Endothelial cell of umbilical vein (primary cell): ENCODE measurements around the gene GSDMA. TPM values are rescaled to one million over a fixed set of nuclear protein-coding genes. Genes with fewer than 3 reads are reported as not detected.

Experiments
- BruUV-seq: library from RNA; stranded (reverse); fragments of 400-500 nt; replicated peaks from 2 replicates; lab custom pipeline; 2021; lab: Mats Ljungman, UMichigan
- CTCF ChIA-PET: fragments of 300-600, 350-600 bp; sonication (Branson Sonifier 250); formaldehyde crosslinking; loops from one replicate; lab custom pipeline; 2021; ENCODE audit warnings: antibody characterized with exemption, inconsistent platforms; lab: Charles Lee
- POLR2A ChIA-PET: fragments of 300-600, 350-600 bp; sonication (Branson Sonifier 250); formaldehyde crosslinking; loops from one replicate; lab custom pipeline; 2021; ENCODE audit warnings: antibody characterized with exemption, inconsistent platforms; lab: Charles Lee
- DNase-seq: peaks from one replicate; pipeline ENCODE4 v3.0.0-alpha.2; 2011; ENCODE audit warnings: low read depth, low spot score
- FAIRE-seq: peaks from 2 replicates; lab custom pipeline; 2011; peaks lifted over from hg19 to GRCh38; lab: Jason Lieb, UNC
- H2AFZ ChIP-seq: 2 replicates; pipeline ENCODE4 v1.6.0; 2012; ENCODE audit warnings: low read depth, low read length, control low read depth, inconsistent platforms
- H3K27ac ChIP-seq: 2 replicates; pipeline ENCODE4 v1.5.1; 2011; ENCODE audit warnings: low read depth, mild to moderate bottlenecking, control low read depth, low read length, moderate library complexity; ENCODE audit not compliant: insufficient read depth
- H3K27me3 ChIP-seq, 2 experiments: 2 replicates each; pipeline versions ENCODE4 v1.6.0 to v1.6.1; 2011; ENCODE audit warnings: low read length in 2 of 2, mixed read lengths in 1 of 2; ENCODE audit not compliant: control insufficient read depth in 2 of 2, insufficient read depth in 2 of 2
- H3K36me3 ChIP-seq, 2 experiments: 2 replicates in 1 of 2; 3 replicates in 1 of 2; pipeline ENCODE4 v1.5.1; 2011; ENCODE audit warnings: low read length in 2 of 2, mild to moderate bottlenecking in 1 of 2, moderate library complexity in 1 of 2; ENCODE audit not compliant: control insufficient read depth in 2 of 2, insufficient read depth in 2 of 2; ENCODE audit errors: extremely low read depth in 1 of 2
- H3K4me1 ChIP-seq: 3 replicates; pipeline ENCODE4 v1.5.1; 2011; ENCODE audit warnings: mild to moderate bottlenecking, low read length; ENCODE audit not compliant: control insufficient read depth, insufficient read depth; ENCODE audit errors: extremely low read depth
- H3K4me2 ChIP-seq: 2 replicates; pipeline ENCODE4 v1.6.1; 2011; ENCODE audit warnings: low read length, control low read depth, mixed read lengths; ENCODE audit not compliant: insufficient read depth
- H3K4me3 ChIP-seq, 3 experiments: fragments of 200-600 bp in 1 of 3; sonication (generic), shearing (Covaris generic) in 1 of 3; replicated peaks in 1 of 3; 2 replicates each; pipeline ENCODE4 v1.5.1; 2011 to 2016; ENCODE audit warnings: control low read depth in 3 of 3, low read length in 3 of 3, mild to moderate bottlenecking in 2 of 3, inconsistent platforms in 1 of 3, low read depth in 1 of 3, moderate library complexity in 1 of 3; ENCODE audit not compliant: insufficient read depth in 1 of 3
- H3K79me2 ChIP-seq: 2 replicates; pipeline ENCODE4 v1.6.0; 2012; ENCODE audit warnings: low read length, inconsistent platforms; ENCODE audit not compliant: control insufficient read depth, insufficient read depth
- H3K9ac ChIP-seq: replicated peaks from 2 replicates; pipeline ENCODE3; 2011; ENCODE audit warnings: low read length, control low read depth; ENCODE audit not compliant: insufficient read depth; ENCODE audit errors: extremely low read depth
- H3K9me1 ChIP-seq: replicated peaks from 3 replicates; pipeline ENCODE4 v1.6.0; 2011; ENCODE audit warnings: mild to moderate bottlenecking, low read length; ENCODE audit not compliant: control insufficient read depth, insufficient read depth; ENCODE audit errors: extremely low read depth
- H3K9me3 ChIP-seq: replicated peaks from 2 replicates; pipeline ENCODE4 v1.5.1; 2012; ENCODE audit warnings: low read length, inconsistent platforms; ENCODE audit not compliant: control insufficient read depth, insufficient read depth
- H4K20me1 ChIP-seq: replicated peaks from 2 replicates; pipeline ENCODE3; 2011; ENCODE audit warnings: mild to moderate bottlenecking, low read length; ENCODE audit not compliant: control insufficient read depth, insufficient read depth; ENCODE audit errors: extremely low read depth
- FOS ChIP-seq: IDR thresholded peaks from 2 replicates; pipeline ENCODE4 v1.6.1; 2011; ENCODE audit warnings: mild to moderate bottlenecking, low read length, moderate library complexity, borderline replicate concordance; ENCODE audit not compliant: insufficient read depth
- JUN ChIP-seq: IDR thresholded peaks from 2 replicates; pipeline ENCODE4 v1.6.1; 2011; ENCODE audit warnings: borderline replicate concordance, low read depth; ENCODE audit not compliant: insufficient read length, insufficient read depth
- POLR2A ChIP-seq: IDR thresholded peaks from 2 replicates; pipeline ENCODE4 v1.6.1; 2012; ENCODE audit warnings: low read depth, mild to moderate bottlenecking, control low read depth, low read length
- POLR2AphosphoS5 ChIP-seq: IDR thresholded peaks from 2 replicates; pipeline ENCODE4 v1.6.1; 2012; ENCODE audit warnings: low read depth, mild to moderate bottlenecking, control low read depth, low read length, moderate library complexity; ENCODE audit not compliant: insufficient read depth
- dilution Hi-C: fragments of 300-500 bp; cut with MboI; formaldehyde crosslinking; loops from one replicate; pipeline ENCODE4 v1.15.0; 2019; ENCODE audit warnings: low sequenced_read_pairs; ENCODE audit not compliant: extremely low pct_ligation_motif_present
- intact Hi-C: fragments of 100-400 bp; cut with micrococcal nuclease; formaldehyde crosslinking; loops from one replicate; pipeline ENCODE4 v1.10.0; 2022
- polyA plus RNA-seq, 4 experiments: library from polyadenylated mRNA; depleted of rRNA in 3 of 4; stranded (reverse) in 3 of 4; unstranded in 1 of 4; fragments of >200 nt; gene quantifications; 2 replicates each; pipeline versions ENCODE4 v1.2.1 to v1.2.3, GENCODE V29; 2011 to 2012; ENCODE audit warnings: missing spikeins in 1 of 4
- total RNA-seq: library from RNA; stranded (reverse); gene quantifications from 2 replicates; pipeline ENCODE4 v1.2.3, GENCODE V29; 2021
- TF ChIP-seq, protein P1 (sequence below): IDR thresholded peaks from 2 replicates; pipeline ENCODE4 v1.6.1; 2011; ENCODE audit not compliant: insufficient read depth, insufficient read length

Gene GSDMA
- total and polyA plus RNA-seq, 2 donors (not counting 3 experiments of a cell fraction or from before 2014, with no cell fraction given), result not detected

DNA sequence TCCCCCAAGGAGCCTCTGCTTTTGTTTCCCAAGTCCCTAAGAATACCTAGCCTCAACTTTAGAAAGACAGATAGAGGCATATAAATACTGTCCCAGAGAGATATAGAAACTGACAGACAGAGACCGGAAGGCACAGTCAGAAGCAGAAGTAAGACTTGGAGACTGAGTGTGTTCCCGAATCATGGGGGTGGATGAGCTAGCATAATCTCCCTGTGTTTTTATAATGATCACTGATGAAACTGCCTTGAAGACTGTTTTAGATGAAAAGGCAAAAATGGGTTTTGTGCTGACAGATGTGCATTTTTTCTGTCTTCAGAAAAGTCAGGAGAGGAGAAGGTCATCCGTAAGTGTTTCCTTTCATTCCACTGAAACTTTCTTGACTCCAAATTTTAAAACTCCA lies 9.5 kb downstream of the GSDMA start:
- POLR2A ChIA-PET, result no interaction called here
- TF ChIP-seq, protein P1, sequence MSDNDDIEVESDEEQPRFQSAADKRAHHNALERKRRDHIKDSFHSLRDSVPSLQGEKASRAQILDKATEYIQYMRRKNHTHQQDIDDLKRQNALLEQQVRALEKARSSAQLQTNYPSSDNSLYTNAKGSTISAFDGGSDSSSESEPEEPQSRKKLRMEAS, result no peak
- TF ChIP-seq JUN, result no peak
- Histone ChIP-seq H4K20me1 (no peaks in the 10 kb centered on the region), H3K27me3 (peaks cover 19 to 34% of the 10 kb centered on the region in 2 experiments), H3K4me1 (no peaks in the 10 kb centered on the region), H3K27ac (no peak overlapping the region), H3K9me3 (no peaks in the 10 kb centered on the region), H3K36me3 (no peaks in the 10 kb centered on the region), H3K79me2 (no peaks in the 10 kb centered on the region), H3K9ac (no peak overlapping the region), H3K9me1 (no peaks in the 10 kb centered on the region), H3K4me3 (no peak overlapping the region), H2AFZ (no peak overlapping the region), H3K4me2 (no peak overlapping the region)
- CTCF ChIA-PET, result interaction anchor here (6.5 kb wide), 1 partner anchor 14 kb away, joined by 35 read pairs; no protein-coding TSS in a partner anchor
- no peak for FAIRE-seq
- dilution Hi-C loops (no loop called here), intact Hi-C loops (no loop called here)
- BruUV-seq, result no TSS peak
- no peak for DNase-seq

DNA sequence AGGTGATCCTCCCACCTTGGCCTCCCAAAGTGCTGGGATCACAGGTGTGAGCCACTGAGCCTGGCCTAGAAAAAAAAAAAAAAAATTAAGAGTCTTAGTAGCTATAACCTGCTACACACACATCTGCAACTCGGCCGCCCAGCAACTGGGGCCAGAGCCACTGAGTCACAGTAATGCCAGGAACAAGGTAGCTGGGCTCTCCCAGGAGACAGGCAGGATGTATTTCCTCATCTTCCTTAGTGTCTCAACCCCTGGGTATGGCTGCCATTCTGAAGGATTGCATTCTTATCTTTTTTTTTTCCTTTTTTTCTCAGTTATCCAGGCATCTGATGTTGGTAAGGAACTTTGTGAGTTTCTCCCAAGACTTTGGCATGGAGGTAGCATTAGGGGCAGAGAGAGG lies 10.7 kb downstream of the GSDMA start:
- dilution Hi-C loops, result no loop called here

More for the DNA sequence above, 10.7 kb downstream of the GSDMA start:
- intact Hi-C loops, result no loop called here
- no peaks in the 10 kb centered on the region for H3K4me1 ChIP-seq
- no peak for FAIRE-seq
- H3K4me2 ChIP-seq, result no peak overlapping the region
- H3K27ac ChIP-seq, result no peak overlapping the region
- H3K9ac ChIP-seq, result no peak overlapping the region
- H3K27me3 ChIP-seq, result peaks cover 19 to 34% of the 10 kb centered on the region in 2 experiments
- no peaks in the 10 kb centered on the region for H3K9me1 ChIP-seq
- DNase-seq, result no peak
- ChIA-PET CTCF (interaction anchor here (1.1 to 6.5 kb wide), 2 partner anchors 15 to 320 kb away, joined by 3 to 35 read pairs; no protein-coding TSS in a partner anchor), POLR2A (no interaction called here)
- no peaks in the 10 kb centered on the region for H3K36me3 ChIP-seq
- no peak overlapping the region for H3K4me3 ChIP-seq
- H4K20me1 ChIP-seq, result no peaks in the 10 kb centered on the region
- BruUV-seq, result no TSS peak
- no peaks in the 10 kb centered on the region for H3K79me2 ChIP-seq
- TF ChIP-seq POLR2A (no peak), FOS (no peak), POLR2AphosphoS5 (no peak)
- no peak overlapping the region for H2AFZ ChIP-seq
- no peaks in the 10 kb centered on the region for H3K9me3 ChIP-seq
